Measurements from ENCODE around the gene SIAH2. TPM values are rescaled to one million over a fixed set of nuclear protein-coding genes. Genes with fewer than 3 reads are reported as not detected.

Gene SIAH2
- total RNA-seq, 1 donor from 2014 or later: 44.5 TPM

GRCh38 chr3:150691414-150692040 is 71.4 kb downstream of the SIAH2 start:
- DNase-seq: no peak
- Mint-ChIP-seq H3K9me3 (peaks cover 5% of the 10 kb centered on the region), H3K36me3 (ENCODE audit: low read depth) (no peaks in the 10 kb centered on the region), H3K4me1 (no peaks in the 10 kb centered on the region), H3K4me3 (no peak overlapping the region), H3K27ac (no peak overlapping the region), H3K27me3 (no peaks in the 10 kb centered on the region)
- no peak for ATAC-seq (ENCODE audit: low read depth)
- no peak for TF ChIP-seq CTCF (IDR thresholded peaks at IDR 0.05)
- intact Hi-C loops (cut with micrococcal nuclease): no loop called here
- CTCF ChIA-PET: interaction anchor here (1.1 to 1.5 kb wide), 2 partner anchors 11 to 30 kb away, joined by 3 read pairs; no protein-coding TSS in a partner anchor
- POLR2A ChIA-PET: no interaction called here

Other genes with a start within 250 kb of the SIAH2 start
- gene SERP1, start 216.7 kb downstream of the SIAH2 start, total RNA-seq: 87.2 and 88.2 TPM in 2 replicates
- 105 and 109 TPM in 2 replicates for gene EIF2A, start 216.4 kb downstream of the SIAH2 start, total RNA-seq
- gene SELENOT, start 159.8 kb downstream of the SIAH2 start, total RNA-seq: 137 and 145 TPM in 2 replicates
- not detected in 2 replicates for gene ERICH6, start 59.2 kb downstream of the SIAH2 start, total RNA-seq
- gene MINDY4B, start 142.3 kb upstream of the SIAH2 start, total RNA-seq: not detected in 2 replicates
- not detected in 2 replicates for gene CLRN1, start 209.6 kb upstream of the SIAH2 start, total RNA-seq